H1 (cell line): ENCODE data around the gene TSPAN9. TPM values are rescaled to one million over a fixed set of nuclear protein-coding genes. Genes with fewer than 3 reads are reported as not detected.

Experiments used
- CTCF ChIA-PET: fragments of 300-600 bp; sonication (Branson Sonifier 250); formaldehyde crosslinking; loops from one replicate; lab custom pipeline; 2021; ENCODE audit not compliant: partially characterized antibody; lab: Charles Lee
- POLR2A ChIA-PET: fragments of 300-600 bp; sonication (Branson Sonifier 250); formaldehyde crosslinking; loops from one replicate; lab custom pipeline; 2021; ENCODE audit warnings: inconsistent platforms; ENCODE audit not compliant: partially characterized antibody; lab: Charles Lee
- DNase-seq, 2 experiments: peaks; one replicate each; pipeline versions ENCODE4 v3.0.0 to v3.0.0-alpha.2; 2010 to 2022; ENCODE audit warnings: low spot score in 2 of 2, low read depth in 1 of 2, mixed read lengths in 1 of 2
- FAIRE-seq: peaks from 2 replicates; lab custom pipeline; 2011; peaks lifted over from hg19 to GRCh38; lab: Jason Lieb, UNC
- H2AFZ ChIP-seq: 2 replicates; pipeline ENCODE4 v1.8.1; 2012; ENCODE audit warnings: low read length, inconsistent platforms
- H2AK5ac ChIP-seq: 2 replicates; pipeline ENCODE4 v1.6.1; 2013; ENCODE audit warnings: low read depth, low read length
- H2BK120ac ChIP-seq: replicated peaks from 2 replicates; pipeline ENCODE3; 2013; ENCODE audit warnings: low read depth, low read length, inconsistent platforms
- H2BK12ac ChIP-seq: 2 replicates; pipeline ENCODE4 v1.6.1; 2013; ENCODE audit warnings: low read depth, low read length
- H2BK15ac ChIP-seq: 2 replicates; pipeline ENCODE4 v1.6.1; 2013; ENCODE audit warnings: low read length
- H2BK20ac ChIP-seq: 2 replicates; pipeline ENCODE4 v1.6.1; 2013; ENCODE audit warnings: low read length
- H2BK5ac ChIP-seq: 2 replicates; pipeline ENCODE4 v1.6.1; 2013; ENCODE audit warnings: low read depth, low read length
- H3K14ac ChIP-seq: 2 replicates; pipeline ENCODE4 v1.6.1; 2013; ENCODE audit warnings: inconsistent platforms; ENCODE audit not compliant: insufficient read length
- H3K18ac ChIP-seq: 2 replicates; pipeline ENCODE4 v1.6.1; 2013; ENCODE audit warnings: low read length; ENCODE audit errors: extremely low read depth
- H3K23ac ChIP-seq: 2 replicates; pipeline ENCODE4 v1.6.1; 2013; ENCODE audit warnings: inconsistent platforms; ENCODE audit not compliant: insufficient read length
- H3K23me2 ChIP-seq: 2 replicates; pipeline ENCODE4 v1.6.1; 2013; ENCODE audit warnings: low read depth, low read length
- H3K27ac ChIP-seq: 2 replicates; pipeline ENCODE4 v1.6.1; 2011; ENCODE audit warnings: low read depth, low read length, inconsistent platforms
- H3K27me3 ChIP-seq, 4 experiments: replicated peaks in 1 of 4; 1 replicate in 1 of 4; 2 replicates in 3 of 4; pipeline versions ENCODE4 v1.6.1 to v1.8.1; 2011 to 2013; ENCODE audit warnings: low read length in 3 of 4, mild to moderate bottlenecking in 3 of 4, inconsistent platforms in 2 of 4, mixed read lengths in 2 of 4, moderate library complexity in 1 of 4; ENCODE audit not compliant: control insufficient read depth in 3 of 4, insufficient read depth in 3 of 4; ENCODE audit errors: extremely low read depth in 1 of 4
- H3K36me3 ChIP-seq, 4 experiments: 2 replicates each; pipeline versions ENCODE4 v1.6.1 to v1.8.1; 2011 to 2013; ENCODE audit warnings: mild to moderate bottlenecking in 4 of 4, low read length in 3 of 4, moderate library complexity in 2 of 4, control low read depth in 1 of 4, inconsistent platforms in 1 of 4; ENCODE audit not compliant: insufficient read depth in 4 of 4, control insufficient read depth in 2 of 4
- H3K4ac ChIP-seq: replicated peaks from 2 replicates; pipeline ENCODE3; 2013; ENCODE audit warnings: low read length, low read depth, mixed read lengths, inconsistent platforms; ENCODE audit not compliant: insufficient read length
- H3K4me1 ChIP-seq, 4 experiments: replicated peaks in 1 of 4; 1 replicate in 1 of 4; 2 replicates in 3 of 4; pipeline versions ENCODE4 v1.6.1 to v1.8.1; 2011 to 2013; ENCODE audit warnings: low read length in 3 of 4, inconsistent platforms in 2 of 4, mixed read lengths in 1 of 4; ENCODE audit not compliant: insufficient read depth in 4 of 4, control insufficient read depth in 3 of 4
- H3K4me2 ChIP-seq, 2 experiments: 2 replicates each; pipeline versions ENCODE4 v1.6.1 to v1.8.1; 2011 to 2013; ENCODE audit warnings: low read depth in 2 of 2, low read length in 2 of 2, control low read depth in 1 of 2, inconsistent platforms in 1 of 2, mild to moderate bottlenecking in 1 of 2; ENCODE audit not compliant: insufficient read depth in 1 of 2
- H3K4me3 ChIP-seq, 4 experiments: fragments of 200-600, 300-600 bp in 1 of 4; sonication (generic), shearing (Covaris generic), sonication (Bioruptor Twin) in 1 of 4; 2 replicates each; pipeline versions ENCODE4 v1.5.1 to v1.8.1; 2011 to 2016; ENCODE audit warnings: low read length in 4 of 4, low read depth in 3 of 4, control low read depth in 2 of 4, inconsistent platforms in 2 of 4, mild to moderate bottlenecking in 2 of 4, mixed read lengths in 1 of 4, moderate library complexity in 1 of 4; ENCODE audit not compliant: insufficient read depth in 2 of 4; ENCODE audit errors: extremely low read depth in 1 of 4
- H3K56ac ChIP-seq: replicated peaks from 2 replicates; pipeline ENCODE3; 2013; ENCODE audit warnings: low read depth, mild to moderate bottlenecking, mixed read lengths, low read length, inconsistent platforms; ENCODE audit not compliant: insufficient read length
- H3K79me1 ChIP-seq: 2 replicates; pipeline ENCODE4 v1.6.1; 2013; ENCODE audit warnings: low read depth, low read length, control low read depth
- H3K79me2 ChIP-seq, 2 experiments: 2 replicates each; pipeline versions ENCODE4 v1.6.1 to v1.8.1; 2012 to 2013; ENCODE audit warnings: low read length in 2 of 2, mild to moderate bottlenecking in 2 of 2, inconsistent platforms in 1 of 2; ENCODE audit not compliant: insufficient read depth in 2 of 2, control insufficient read depth in 1 of 2
- H3K9ac ChIP-seq, 4 experiments: replicated peaks in 1 of 4; 1 replicate in 1 of 4; 2 replicates in 3 of 4; pipeline versions ENCODE4 v1.6.1 to v1.8.1; 2011 to 2013; ENCODE audit warnings: low read depth in 3 of 4, low read length in 3 of 4, control low read depth in 2 of 4, mild to moderate bottlenecking in 2 of 4, moderate library complexity in 2 of 4, inconsistent platforms in 1 of 4; ENCODE audit errors: extremely low read depth in 1 of 4
- H3K9me3 ChIP-seq, 2 experiments: 2 replicates each; pipeline versions ENCODE4 v1.6.1 to v1.8.1; 2012 to 2013; ENCODE audit warnings: mild to moderate bottlenecking in 2 of 2, moderate library complexity in 2 of 2, control low read depth in 1 of 2, inconsistent platforms in 1 of 2, low read depth in 1 of 2, low read length in 1 of 2, mixed read lengths in 1 of 2; ENCODE audit not compliant: insufficient read depth in 2 of 2
- H4K20me1 ChIP-seq, 2 experiments: replicated peaks in 1 of 2; 2 replicates each; pipeline versions ENCODE3 to v1.8.1; 2011 to 2013; ENCODE audit warnings: inconsistent platforms in 2 of 2, low read length in 2 of 2, mild to moderate bottlenecking in 1 of 2; ENCODE audit not compliant: insufficient read depth in 2 of 2, control insufficient read depth in 1 of 2
- H4K5ac ChIP-seq: 2 replicates; pipeline ENCODE4 v1.6.1; 2013; ENCODE audit warnings: low read length, low read depth, mixed read lengths, inconsistent platforms; ENCODE audit not compliant: insufficient read length
- H4K8ac ChIP-seq: 2 replicates; pipeline ENCODE4 v1.8.0; 2013; ENCODE audit warnings: mild to moderate bottlenecking, moderate library complexity, low read length, inconsistent platforms; ENCODE audit not compliant: insufficient read depth; ENCODE audit errors: extremely low read depth
- H4K91ac ChIP-seq: replicated peaks from 2 replicates; pipeline ENCODE3; 2013; ENCODE audit warnings: low read length, mixed read lengths, inconsistent platforms; ENCODE audit not compliant: insufficient read length
- ASH2L ChIP-seq: fragments of 200-600, 300-600 bp; sonication (generic); IDR thresholded peaks from one replicate; pipeline ENCODE4 v1.7.1; 2017; ENCODE audit warnings: low read length
- BRCA1 ChIP-seq: IDR thresholded peaks from 2 replicates; pipeline ENCODE4 v1.6.1; 2012; ENCODE audit warnings: low read depth, low read length, improper control_type of control experiment
- SIN3A ChIP-seq, 2 experiments: IDR thresholded peaks in 1 of 2; conservative IDR thresholded peaks in 1 of 2; 2 replicates each; pipeline ENCODE4 v1.6.1; 2011 to 2012; ENCODE audit warnings: low read length in 2 of 2, improper control_type of control experiment in 1 of 2, low read depth in 1 of 2, mild to moderate bottlenecking in 1 of 2
- SP1 ChIP-seq: IDR thresholded peaks from 2 replicates; pipeline ENCODE4 v1.6.1; 2011; ENCODE audit warnings: low read depth, low read length
- TBP ChIP-seq: IDR thresholded peaks from 2 replicates; pipeline ENCODE4 v1.6.1; 2011; ENCODE audit warnings: low read depth, low read length, improper control_type of control experiment
- USF2 ChIP-seq: IDR thresholded peaks from 2 replicates; pipeline ENCODE4 v1.6.1; 2011; ENCODE audit warnings: low read length, improper control_type of control experiment
- WGBS, 2 experiments: shearing (Covaris generic) in 1 of 2; methylation state at CpG; one replicate each; pipeline versions ENCODE4 v1.1.6 to v1.1.7; 2013 to 2015; ENCODE audit warnings: low lambda C conversion rate in 2 of 2, mixed read lengths in 2 of 2, inconsistent platforms in 1 of 2, low coverage in 1 of 2, missing lambda C conversion rate in 1 of 2; ENCODE audit not compliant: insufficient replicate concordance in 2 of 2, insufficient coverage in 1 of 2, insufficient read length in 1 of 2; ENCODE audit errors: extremely low coverage in 1 of 2, missing lambda C conversion rate in 1 of 2; 5-methylcytosine and 5-hydroxymethylcytosine counted together
- polyA plus RNA-seq, 7 experiments: library from polyadenylated mRNA; depleted of rRNA in 3 of 7; stranded (reverse) in 5 of 7; unstranded in 2 of 7; fragments of >200 nt in 5 of 7; fragments of 200-250 nt in 2 of 7; gene quantifications; 1 replicate in 5 of 7; 2 replicates in 1 of 7; 4 replicates in 1 of 7; pipeline versions ENCODE4 v1.2.1 to v1.2.3, GENCODE V29; 2011 to 2013; ENCODE audit warnings: missing spikeins in 2 of 7, mixed read lengths in 2 of 7
- total RNA-seq: library from RNA; stranded (reverse); fragmentation: NEBNext Ultra II Directional; extraction: Animal tissue kit (Norgen Biotek cat#: 25700); gene quantifications from 2 replicates; pipeline ENCODE4 v1.2.1, GENCODE V29; 2021

Gene TSPAN9
- total and polyA plus RNA-seq, 2 of the 8 experiments (the other 6 are each of a cell fraction or from before 2014, with no cell fraction given), result 11.5 to 29.1 TPM

- Histone ChIP-seq H3K14ac (no peak overlapping the region), H3K4me1 (no peaks in the 10 kb centered on the region), H3K23ac (no peak overlapping the region), H2BK120ac (no peak overlapping the region), H2BK20ac (no peak overlapping the region), H3K36me3 (no peaks in the 10 kb centered on the region), H3K27me3 (no peaks in the 10 kb centered on the region; a peak in 1 of 7 replicates), H3K4me3 (no peak overlapping the region), H2BK5ac (no peak overlapping the region), H2AK5ac (no peak overlapping the region), H3K56ac (no peak overlapping the region), H3K79me2 (no peaks in the 10 kb centered on the region), H3K9me3 (no peaks in the 10 kb centered on the region), H4K5ac (no peak overlapping the region), H3K27ac (no peak overlapping the region), H2BK15ac (no peak overlapping the region), H2AFZ (no peak overlapping the region), H4K8ac (no peak overlapping the region), H3K79me1 (no peaks in the 10 kb centered on the region; the same call in 1 of the 2 replicates), H2BK12ac (no peak overlapping the region), H3K4me2 (no peak overlapping the region), H3K18ac (no peak overlapping the region), H4K20me1 (peaks cover 0 to 1% of the 10 kb centered on the region in 2 experiments), H4K91ac (no peak overlapping the region), H3K9ac (no peak overlapping the region), H3K4ac (no peak overlapping the region), H3K23me2 (no peaks in the 10 kb centered on the region)
- 83% methylated on average over 13 of the region's 13 CpGs; no CpG with 5 or more reads in 1 of the 2 experiments for WGBS, 2 experiments
- CTCF ChIA-PET, result interaction anchor here (0.7 to 13.4 kb wide), 6 partner anchors 10 to 407 kb away, joined by 3 to 216 read pairs (median 4); no protein-coding TSS in a partner anchor
- no peak for FAIRE-seq
- POLR2A ChIA-PET, result no interaction called here
- DNase-seq, result no peak
- TF ChIP-seq SP1 (no peak), TBP (no peak), BRCA1 (no peak), USF2 (no peak), ASH2L (no peak), SIN3A (conservative IDR thresholded peaks at IDR 0.05 in 1 of 2, IDR thresholded peaks at IDR 0.05 in 1 of 2; ENCODE audit: low read depth in 1 of 2, low read length in 2 of 2) (no peak)
These were observed 240.8 kb downstream of the TSPAN9 start for GRCh38 chr12:3317841-3318501.
